HG03342 (cell line): Measurements from ENCODE around the gene POFUT1.
"Not testable (repeated sequence)": the region's sequence is repeated elsewhere in the genome, so short reads cannot be mapped to it uniquely, and the experiment has no call there.

Experiments
- ATAC-seq: cut with Tn5 transposase; IDR thresholded peaks from one replicate; pipeline ENCODE4 v1.9.1; 2021; ENCODE audit warnings: mild to moderate bottlenecking, moderate library complexity; ENCODE audit not compliant: unreplicated experiment

The POFUT1 gene

GRCh38 chr20:32232326-32232886 is 24.7 kb downstream of the POFUT1 start:
- ATAC-seq: no peak

- ATAC-seq: no peak
Measured at GRCh38 chr20:32233286-32233685, 25.6 kb downstream of the POFUT1 start.

- ATAC-seq: no peak
Measured at GRCh38 chr20:32234135-32234808, 26.6 kb downstream of the POFUT1 start.

GRCh38 chr20:32235331-32236047 is 27.8 kb downstream of the POFUT1 start:
- no peak for ATAC-seq

GRCh38 chr20:32236048-32236533 is 28.4 kb downstream of the POFUT1 start:
- ATAC-seq: no peak

GRCh38 chr20:32236819-32237218 is 29.1 kb downstream of the POFUT1 start:
- ATAC-seq: no peak

GRCh38 chr20:32237419-32237818 is 29.7 kb downstream of the POFUT1 start:
- ATAC-seq: no peak

GRCh38 chr20:32238483-32239425 is 31.1 kb downstream of the POFUT1 start:
- no peak for ATAC-seq

- ATAC-seq: no peak
Measured at GRCh38 chr20:32240205-32240604, 32.5 kb downstream of the POFUT1 start.

GRCh38 chr20:32241807-32242206 is 34.1 kb downstream of the POFUT1 start:
- no peak for ATAC-seq

GRCh38 chr20:32244150-32244823 is 36.6 kb downstream of the POFUT1 start:
- ATAC-seq: no peak

- no peak for ATAC-seq
Measured at GRCh38 chr20:32244959-32245358, 37.3 kb downstream of the POFUT1 start.

GRCh38 chr20:32246208-32246607 is 38.5 kb downstream of the POFUT1 start:
- not testable (repeated sequence) for ATAC-seq

- no peak for ATAC-seq
Measured at GRCh38 chr20:32248043-32248442, 40.4 kb downstream of the POFUT1 start.

GRCh38 chr20:32249030-32249738 is 41.5 kb downstream of the POFUT1 start:
- ATAC-seq: no peak

- ATAC-seq: no peak
Measured at GRCh38 chr20:32251470-32251869, 43.8 kb downstream of the POFUT1 start.

GRCh38 chr20:32252189-32252588 is 44.5 kb downstream of the POFUT1 start:
- ATAC-seq: no peak

- not testable (repeated sequence) for ATAC-seq
Measured at GRCh38 chr20:32260973-32261372, 53.3 kb downstream of the POFUT1 start.

- no peak for ATAC-seq
Measured at GRCh38 chr20:32261644-32262043, 54.0 kb downstream of the POFUT1 start.
